Loucy (cell line): ENCODE results near the gene EGLN1.

Source experiments
- EZH2phosphoT487 ChIP-seq: fragments of 200-600 bp; IDR thresholded peaks from 2 replicates; pipeline ENCODE4 v1.6.1; 2018; ENCODE audit warnings: antibody characterized with exemption, mild to moderate bottlenecking, moderate library complexity, borderline replicate concordance
- TF ChIP-seq, protein P1 (sequence below): fragments of 200-600 bp; sonication (generic); conservative IDR thresholded peaks from 2 replicates; pipeline ENCODE4 v1.5.1; 2014; ENCODE audit warnings: mild to moderate bottlenecking, antibody characterized with exemption, low read length

GRCh38 chr1:231353086-231353485, 69.0 kb downstream of the EGLN1 start:
- TF ChIP-seq, protein P1, sequence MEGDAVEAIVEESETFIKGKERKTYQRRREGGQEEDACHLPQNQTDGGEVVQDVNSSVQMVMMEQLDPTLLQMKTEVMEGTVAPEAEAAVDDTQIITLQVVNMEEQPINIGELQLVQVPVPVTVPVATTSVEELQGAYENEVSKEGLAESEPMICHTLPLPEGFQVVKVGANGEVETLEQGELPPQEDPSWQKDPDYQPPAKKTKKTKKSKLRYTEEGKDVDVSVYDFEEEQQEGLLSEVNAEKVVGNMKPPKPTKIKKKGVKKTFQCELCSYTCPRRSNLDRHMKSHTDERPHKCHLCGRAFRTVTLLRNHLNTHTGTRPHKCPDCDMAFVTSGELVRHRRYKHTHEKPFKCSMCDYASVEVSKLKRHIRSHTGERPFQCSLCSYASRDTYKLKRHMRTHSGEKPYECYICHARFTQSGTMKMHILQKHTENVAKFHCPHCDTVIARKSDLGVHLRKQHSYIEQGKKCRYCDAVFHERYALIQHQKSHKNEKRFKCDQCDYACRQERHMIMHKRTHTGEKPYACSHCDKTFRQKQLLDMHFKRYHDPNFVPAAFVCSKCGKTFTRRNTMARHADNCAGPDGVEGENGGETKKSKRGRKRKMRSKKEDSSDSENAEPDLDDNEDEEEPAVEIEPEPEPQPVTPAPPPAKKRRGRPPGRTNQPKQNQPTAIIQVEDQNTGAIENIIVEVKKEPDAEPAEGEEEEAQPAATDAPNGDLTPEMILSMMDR: no peak
- TF ChIP-seq EZH2phosphoT487: no peak
